Endothelial cell of umbilical vein (primary cell): ENCODE data around the gene ZNF93. TPM values are rescaled to one million over a fixed set of nuclear protein-coding genes. Genes with fewer than 3 reads are reported as not detected.

Experiments
- BruUV-seq: library from RNA; stranded (reverse); fragments of 400-500 nt; replicated peaks from 2 replicates; lab custom pipeline; 2021; lab: Mats Ljungman, UMichigan
- CTCF ChIA-PET: fragments of 300-600, 350-600 bp; sonication (Branson Sonifier 250); formaldehyde crosslinking; loops from one replicate; lab custom pipeline; 2021; ENCODE audit warnings: antibody characterized with exemption, inconsistent platforms; lab: Charles Lee
- POLR2A ChIA-PET: fragments of 300-600, 350-600 bp; sonication (Branson Sonifier 250); formaldehyde crosslinking; loops from one replicate; lab custom pipeline; 2021; ENCODE audit warnings: antibody characterized with exemption, inconsistent platforms; lab: Charles Lee
- DNase-seq: peaks from one replicate; pipeline ENCODE4 v3.0.0-alpha.2; 2011; ENCODE audit warnings: low read depth, low spot score
- FAIRE-seq: peaks from 2 replicates; lab custom pipeline; 2011; peaks lifted over from hg19 to GRCh38; lab: Jason Lieb, UNC
- H2AFZ ChIP-seq: 2 replicates; pipeline ENCODE4 v1.6.0; 2012; ENCODE audit warnings: low read depth, low read length, control low read depth, inconsistent platforms
- H3K27ac ChIP-seq: 2 replicates; pipeline ENCODE4 v1.5.1; 2011; ENCODE audit warnings: low read depth, mild to moderate bottlenecking, control low read depth, low read length, moderate library complexity; ENCODE audit not compliant: insufficient read depth
- H3K27me3 ChIP-seq, 2 experiments: 2 replicates each; pipeline versions ENCODE4 v1.6.0 to v1.6.1; 2011; ENCODE audit warnings: low read length in 2 of 2, mixed read lengths in 1 of 2; ENCODE audit not compliant: control insufficient read depth in 2 of 2, insufficient read depth in 2 of 2
- H3K36me3 ChIP-seq, 2 experiments: 2 replicates in 1 of 2; 3 replicates in 1 of 2; pipeline ENCODE4 v1.5.1; 2011; ENCODE audit warnings: low read length in 2 of 2, mild to moderate bottlenecking in 1 of 2, moderate library complexity in 1 of 2; ENCODE audit not compliant: control insufficient read depth in 2 of 2, insufficient read depth in 2 of 2; ENCODE audit errors: extremely low read depth in 1 of 2
- H3K4me1 ChIP-seq: 3 replicates; pipeline ENCODE4 v1.5.1; 2011; ENCODE audit warnings: mild to moderate bottlenecking, low read length; ENCODE audit not compliant: control insufficient read depth, insufficient read depth; ENCODE audit errors: extremely low read depth
- H3K4me2 ChIP-seq: 2 replicates; pipeline ENCODE4 v1.6.1; 2011; ENCODE audit warnings: low read length, control low read depth, mixed read lengths; ENCODE audit not compliant: insufficient read depth
- H3K4me3 ChIP-seq, 3 experiments: fragments of 200-600 bp in 1 of 3; sonication (generic), shearing (Covaris generic) in 1 of 3; replicated peaks in 1 of 3; 2 replicates each; pipeline ENCODE4 v1.5.1; 2011 to 2016; ENCODE audit warnings: control low read depth in 3 of 3, low read length in 3 of 3, mild to moderate bottlenecking in 2 of 3, inconsistent platforms in 1 of 3, low read depth in 1 of 3, moderate library complexity in 1 of 3; ENCODE audit not compliant: insufficient read depth in 1 of 3
- H3K79me2 ChIP-seq: 2 replicates; pipeline ENCODE4 v1.6.0; 2012; ENCODE audit warnings: low read length, inconsistent platforms; ENCODE audit not compliant: control insufficient read depth, insufficient read depth
- H3K9ac ChIP-seq: replicated peaks from 2 replicates; pipeline ENCODE3; 2011; ENCODE audit warnings: low read length, control low read depth; ENCODE audit not compliant: insufficient read depth; ENCODE audit errors: extremely low read depth
- H3K9me1 ChIP-seq: replicated peaks from 3 replicates; pipeline ENCODE4 v1.6.0; 2011; ENCODE audit warnings: mild to moderate bottlenecking, low read length; ENCODE audit not compliant: control insufficient read depth, insufficient read depth; ENCODE audit errors: extremely low read depth
- H3K9me3 ChIP-seq: replicated peaks from 2 replicates; pipeline ENCODE4 v1.5.1; 2012; ENCODE audit warnings: low read length, inconsistent platforms; ENCODE audit not compliant: control insufficient read depth, insufficient read depth
- H4K20me1 ChIP-seq: replicated peaks from 2 replicates; pipeline ENCODE3; 2011; ENCODE audit warnings: mild to moderate bottlenecking, low read length; ENCODE audit not compliant: control insufficient read depth, insufficient read depth; ENCODE audit errors: extremely low read depth
- FOS ChIP-seq: IDR thresholded peaks from 2 replicates; pipeline ENCODE4 v1.6.1; 2011; ENCODE audit warnings: mild to moderate bottlenecking, low read length, moderate library complexity, borderline replicate concordance; ENCODE audit not compliant: insufficient read depth
- MAX ChIP-seq: IDR thresholded peaks from 2 replicates; pipeline ENCODE4 v1.6.1; 2011; ENCODE audit not compliant: insufficient read depth, insufficient read length
- MYC ChIP-seq: IDR thresholded peaks from one replicate; pipeline ENCODE4 v1.6.1; 2011; ENCODE audit warnings: mild to moderate bottlenecking, low read depth, low read length
- POLR2AphosphoS5 ChIP-seq: IDR thresholded peaks from 2 replicates; pipeline ENCODE4 v1.6.1; 2012; ENCODE audit warnings: low read depth, mild to moderate bottlenecking, control low read depth, low read length, moderate library complexity; ENCODE audit not compliant: insufficient read depth
- dilution Hi-C: fragments of 300-500 bp; cut with MboI; formaldehyde crosslinking; loops from one replicate; pipeline ENCODE4 v1.15.0; 2019; ENCODE audit warnings: low sequenced_read_pairs; ENCODE audit not compliant: extremely low pct_ligation_motif_present
- intact Hi-C: fragments of 100-400 bp; cut with micrococcal nuclease; formaldehyde crosslinking; loops from one replicate; pipeline ENCODE4 v1.10.0; 2022
- polyA plus RNA-seq, 4 experiments: library from polyadenylated mRNA; depleted of rRNA in 3 of 4; stranded (reverse) in 3 of 4; unstranded in 1 of 4; fragments of >200 nt; gene quantifications; 2 replicates each; pipeline versions ENCODE4 v1.2.1 to v1.2.3, GENCODE V29; 2011 to 2012; ENCODE audit warnings: missing spikeins in 1 of 4
- total RNA-seq: library from RNA; stranded (reverse); gene quantifications from 2 replicates; pipeline ENCODE4 v1.2.3, GENCODE V29; 2021
- TF ChIP-seq, protein P1 (sequence below), 2 donors: IDR thresholded peaks; 1 replicate in 1 of 2; 2 replicates in 1 of 2; pipeline ENCODE4 v1.5.1; 2011; ENCODE audit warnings: low read length in 2 of 2, mild to moderate bottlenecking in 2 of 2, moderate library complexity in 2 of 2, control low read depth in 1 of 2, inconsistent platforms in 1 of 2, low read depth in 1 of 2; ENCODE audit not compliant: insufficient read depth in 1 of 2; ENCODE audit errors: extremely low read depth in 1 of 2

The ZNF93 gene
- total and polyA plus RNA-seq, 2 donors (not counting 3 experiments of a cell fraction or from before 2014, with no cell fraction given) = 8.1 to 9.9 TPM

- dilution Hi-C loops (no loop called here), intact Hi-C loops (loop anchor here (2.0 to 5.0 kb wide), 4 partner anchors 35 to 203 kb away; partner anchors contain the start of genes ATP13A1, ZNF506 and ZNF93)
- ChIA-PET POLR2A (interaction anchor here (0.5 to 1.3 kb wide), 7 partner anchors 35 to 1057 kb away, joined by 3 to 9 read pairs (median 4); partner anchors contain the start of genes ZNF506, ZNF626, ZNF85 and ZNF93), CTCF (interaction anchor here (1.2 kb wide), 1 partner anchor 15 kb away, joined by 4 read pairs; no protein-coding TSS in a partner anchor)
- H3K4me3 ChIP-seq = peak within 1 kb of the TSS; percentile 82 to 93 (median 91)
- H3K27ac ChIP-seq = peak within 1 kb of the TSS; percentile 60
- no peaks in the 10 kb centered on the region for H3K27me3 ChIP-seq
- no peaks in the 10 kb centered on the region for H3K9me1 ChIP-seq
- TSS peak; percentile 71 for BruUV-seq
- H2AFZ ChIP-seq = peak within 1 kb of the TSS; percentile 100
- TF ChIP-seq MYC (no peak), POLR2AphosphoS5 (peak; percentile 40), MAX (peak; percentile 44), FOS (no peak)
- TF ChIP-seq, protein P1, sequence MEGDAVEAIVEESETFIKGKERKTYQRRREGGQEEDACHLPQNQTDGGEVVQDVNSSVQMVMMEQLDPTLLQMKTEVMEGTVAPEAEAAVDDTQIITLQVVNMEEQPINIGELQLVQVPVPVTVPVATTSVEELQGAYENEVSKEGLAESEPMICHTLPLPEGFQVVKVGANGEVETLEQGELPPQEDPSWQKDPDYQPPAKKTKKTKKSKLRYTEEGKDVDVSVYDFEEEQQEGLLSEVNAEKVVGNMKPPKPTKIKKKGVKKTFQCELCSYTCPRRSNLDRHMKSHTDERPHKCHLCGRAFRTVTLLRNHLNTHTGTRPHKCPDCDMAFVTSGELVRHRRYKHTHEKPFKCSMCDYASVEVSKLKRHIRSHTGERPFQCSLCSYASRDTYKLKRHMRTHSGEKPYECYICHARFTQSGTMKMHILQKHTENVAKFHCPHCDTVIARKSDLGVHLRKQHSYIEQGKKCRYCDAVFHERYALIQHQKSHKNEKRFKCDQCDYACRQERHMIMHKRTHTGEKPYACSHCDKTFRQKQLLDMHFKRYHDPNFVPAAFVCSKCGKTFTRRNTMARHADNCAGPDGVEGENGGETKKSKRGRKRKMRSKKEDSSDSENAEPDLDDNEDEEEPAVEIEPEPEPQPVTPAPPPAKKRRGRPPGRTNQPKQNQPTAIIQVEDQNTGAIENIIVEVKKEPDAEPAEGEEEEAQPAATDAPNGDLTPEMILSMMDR (IDR thresholded peaks at IDR 0.05; ENCODE audit: extremely low read depth in 1 of 2, insufficient read depth in 1 of 2, low read depth in 1 of 2, low read length in 2 of 2) = no peak
- H3K36me3 ChIP-seq = no peaks in the 10 kb centered on the region
- no peaks in the 10 kb centered on the region for H3K4me1 ChIP-seq
- H4K20me1 ChIP-seq = no peaks in the 10 kb centered on the region
- DNase-seq = peak; percentile 89
- FAIRE-seq = peak; percentile 90
- H3K79me2 ChIP-seq = peaks cover 11% of the 10 kb centered on the region
- peak within 1 kb of the TSS; percentile 93 for H3K9ac ChIP-seq
- no peaks in the 10 kb centered on the region for H3K9me3 ChIP-seq
- H3K4me2 ChIP-seq = peak within 1 kb of the TSS; percentile 89
Measured at GRCh38 chr19:19865750-19866610, 34.8 kb upstream of the ZNF93 start, which contains the start of gene ZNF253. Gene ZNF253 (plus strand): TSS chr19:19865882. CDS start chr19:19865997, 115 bp downstream.
